Stimulated activated CD8-positive, alpha-beta memory T cell treated with anti-CD3 and anti-CD28 coated beads, Interleukin-12 subunit alpha, Interleukin-12 subunit beta, amount 100 ng/mL, for 24 hours (primary cell): ENCODE results near the gene SLC9A3.
"Not testable (repeated sequence)": the region's sequence is repeated elsewhere in the genome, so short reads cannot be mapped to it uniquely, and the experiment has no call there.

ENCODE experiments used
- DNase-seq: peaks from one replicate; pipeline ENCODE4 v3.0.0-alpha.2; 2020; ENCODE audit errors: extremely low read depth

The SLC9A3 gene

DNA sequence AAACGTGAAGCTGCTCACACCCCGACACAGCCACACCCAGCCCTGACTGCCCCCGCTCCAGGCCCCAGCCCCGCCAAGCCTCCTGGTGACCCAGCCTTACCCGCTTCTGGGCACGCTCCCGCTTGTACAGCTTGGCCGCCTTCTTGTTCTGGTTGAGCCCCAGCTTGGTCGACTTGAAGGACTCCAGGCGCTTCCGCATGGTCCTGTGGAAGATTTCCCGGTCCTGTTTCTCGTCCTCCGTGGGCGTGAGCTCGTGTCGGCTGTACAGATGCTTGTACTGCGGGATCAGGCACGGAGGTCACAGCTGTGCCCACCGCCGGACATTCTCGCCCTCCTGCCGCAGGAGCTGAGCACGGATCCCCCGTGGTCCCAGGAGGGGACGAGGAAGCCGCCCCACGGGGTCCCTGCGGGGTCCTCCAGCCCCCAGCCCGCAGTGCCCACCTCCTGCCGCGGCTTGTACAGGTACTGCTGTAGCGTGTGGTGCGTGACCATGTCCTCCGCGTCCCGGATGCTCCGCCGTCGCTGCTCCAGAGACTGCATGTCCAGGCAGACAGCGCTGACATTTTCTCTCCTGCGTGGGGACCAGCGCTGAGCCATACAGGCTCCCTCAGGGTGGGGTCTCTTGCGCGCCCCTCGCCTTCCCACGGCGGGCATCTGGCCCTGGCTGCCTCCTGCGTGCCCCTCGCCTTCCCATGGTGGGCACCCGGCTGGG lies 48.0 kb downstream of the SLC9A3 start:
- DNase-seq: no peak

DNA sequence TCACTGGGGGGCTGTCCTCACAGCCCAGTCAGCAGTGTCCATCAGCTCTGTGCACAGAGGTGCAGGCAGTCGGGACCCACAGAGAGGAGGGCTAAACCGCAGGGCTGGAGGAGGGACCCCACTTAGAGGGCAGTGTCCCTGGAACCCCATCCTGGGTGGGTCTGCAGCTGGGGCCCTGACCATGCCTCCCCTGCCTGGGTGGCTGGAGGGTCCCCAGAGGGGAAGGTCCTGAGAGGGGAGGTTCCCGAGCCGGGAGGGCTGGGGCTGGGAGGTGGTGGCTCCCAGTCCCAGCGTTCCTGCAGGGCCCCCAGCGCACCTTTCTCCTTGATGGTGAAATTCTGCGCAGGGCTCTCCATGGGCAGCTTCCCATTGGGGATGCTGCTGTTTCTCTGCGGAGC lies 48.5 kb downstream of the SLC9A3 start:
- no peak for DNase-seq

DNA sequence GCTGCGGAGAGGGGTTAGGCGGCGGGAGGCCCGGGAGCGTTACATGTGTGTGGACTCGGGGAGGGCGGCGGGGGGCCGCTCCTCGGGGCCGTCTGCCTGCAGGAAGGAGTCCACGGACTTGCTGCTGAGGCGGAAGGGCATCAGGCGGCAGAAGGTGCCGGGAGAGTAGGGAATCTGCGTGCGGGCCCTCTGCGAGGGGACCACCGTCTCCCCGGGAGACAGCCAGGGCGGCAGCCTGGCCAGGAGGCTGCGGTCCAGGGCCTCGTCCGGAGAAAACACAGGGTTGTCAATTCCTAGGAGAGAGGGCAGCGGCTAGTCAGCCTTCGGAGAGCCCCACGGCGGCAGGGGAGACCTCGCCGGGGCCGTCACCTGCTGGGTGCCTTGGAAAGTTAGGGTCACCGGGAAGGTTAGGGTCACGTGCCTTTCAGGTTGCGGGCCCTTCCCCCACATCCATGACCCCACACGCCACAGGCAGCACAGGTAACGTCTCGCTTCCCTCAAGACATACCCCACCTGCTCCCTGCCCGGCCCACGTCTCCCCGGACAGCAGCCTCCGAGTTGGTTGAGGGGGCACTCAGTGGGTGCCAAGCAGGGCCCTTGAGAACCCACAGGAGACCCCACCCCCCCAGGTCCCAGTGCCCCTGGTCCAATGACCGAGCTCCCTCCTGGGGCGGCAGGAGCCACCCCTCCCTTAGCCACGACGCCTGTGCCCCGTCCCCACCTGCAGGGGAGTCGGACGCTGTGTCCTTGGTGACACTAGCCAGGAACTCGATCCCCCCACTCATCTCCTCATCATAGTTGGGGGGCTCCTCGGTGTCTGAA lies 49.2 kb downstream of the SLC9A3 start:
- DNase-seq: no peak

DNA sequence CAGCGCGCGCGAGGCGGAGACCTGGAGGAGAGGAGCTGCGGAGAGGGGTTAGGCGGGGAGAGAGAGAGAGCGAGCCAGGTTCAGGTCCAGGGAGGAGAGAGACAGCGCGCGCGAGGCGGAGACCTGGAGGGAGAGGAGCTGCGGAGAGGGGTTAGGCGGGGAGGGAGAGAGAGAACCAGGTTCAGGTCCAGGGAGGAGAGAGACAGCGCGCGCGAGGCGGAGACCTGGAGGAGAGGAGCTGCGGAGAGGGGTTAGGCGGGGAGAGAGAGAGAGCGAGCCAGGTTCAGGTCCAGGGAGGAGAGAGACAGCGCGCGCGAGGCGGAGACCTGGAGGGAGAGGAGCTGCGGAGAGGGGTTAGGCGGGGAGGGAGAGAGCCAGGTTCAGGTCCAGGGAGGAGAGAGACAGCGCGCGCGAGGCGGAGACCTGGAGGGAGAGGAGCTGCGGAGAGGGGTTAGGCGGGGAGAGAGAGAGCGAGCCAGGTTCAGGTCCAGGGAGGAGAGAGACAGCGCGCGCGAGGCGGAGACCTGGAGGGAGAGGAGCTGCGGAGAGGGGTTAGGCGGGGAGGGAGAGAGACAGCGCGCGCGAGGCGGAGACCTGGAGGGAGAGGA lies 49.9 kb downstream of the SLC9A3 start:
- DNase-seq: not testable (repeated sequence)

DNA sequence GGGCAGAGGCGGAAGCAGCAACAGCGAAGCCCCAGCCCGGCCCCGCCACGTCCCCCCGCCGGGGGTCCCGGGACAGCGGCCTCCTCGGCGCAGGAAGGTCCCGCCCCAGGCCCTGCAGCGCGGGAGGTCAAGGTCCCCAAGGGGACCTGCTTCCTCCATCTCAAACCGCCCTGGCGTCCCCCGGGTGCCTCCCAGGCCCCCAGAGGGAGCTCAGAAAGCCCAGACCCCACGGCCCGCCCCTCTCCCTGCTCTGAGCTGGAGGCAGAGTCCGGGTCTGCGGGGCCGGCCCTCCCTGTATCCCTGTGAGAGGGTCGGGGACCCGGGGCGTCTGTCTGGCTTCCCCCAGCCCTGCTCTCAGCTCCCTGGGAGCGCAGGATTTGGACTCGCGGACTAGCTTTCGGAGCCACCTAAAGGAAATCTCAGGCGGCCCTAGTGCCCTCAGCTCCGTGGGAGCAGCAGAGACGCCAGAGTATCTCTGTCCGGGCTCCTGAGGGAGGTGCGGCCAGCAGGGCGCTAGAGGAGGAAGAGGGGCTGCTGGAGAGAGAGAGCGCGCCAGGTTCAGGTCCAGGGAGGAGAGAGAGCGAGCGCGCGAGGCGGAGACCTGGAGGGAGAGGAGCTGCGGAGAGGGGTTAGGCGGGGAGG lies 50.6 kb downstream of the SLC9A3 start:
- no peak for DNase-seq

DNA sequence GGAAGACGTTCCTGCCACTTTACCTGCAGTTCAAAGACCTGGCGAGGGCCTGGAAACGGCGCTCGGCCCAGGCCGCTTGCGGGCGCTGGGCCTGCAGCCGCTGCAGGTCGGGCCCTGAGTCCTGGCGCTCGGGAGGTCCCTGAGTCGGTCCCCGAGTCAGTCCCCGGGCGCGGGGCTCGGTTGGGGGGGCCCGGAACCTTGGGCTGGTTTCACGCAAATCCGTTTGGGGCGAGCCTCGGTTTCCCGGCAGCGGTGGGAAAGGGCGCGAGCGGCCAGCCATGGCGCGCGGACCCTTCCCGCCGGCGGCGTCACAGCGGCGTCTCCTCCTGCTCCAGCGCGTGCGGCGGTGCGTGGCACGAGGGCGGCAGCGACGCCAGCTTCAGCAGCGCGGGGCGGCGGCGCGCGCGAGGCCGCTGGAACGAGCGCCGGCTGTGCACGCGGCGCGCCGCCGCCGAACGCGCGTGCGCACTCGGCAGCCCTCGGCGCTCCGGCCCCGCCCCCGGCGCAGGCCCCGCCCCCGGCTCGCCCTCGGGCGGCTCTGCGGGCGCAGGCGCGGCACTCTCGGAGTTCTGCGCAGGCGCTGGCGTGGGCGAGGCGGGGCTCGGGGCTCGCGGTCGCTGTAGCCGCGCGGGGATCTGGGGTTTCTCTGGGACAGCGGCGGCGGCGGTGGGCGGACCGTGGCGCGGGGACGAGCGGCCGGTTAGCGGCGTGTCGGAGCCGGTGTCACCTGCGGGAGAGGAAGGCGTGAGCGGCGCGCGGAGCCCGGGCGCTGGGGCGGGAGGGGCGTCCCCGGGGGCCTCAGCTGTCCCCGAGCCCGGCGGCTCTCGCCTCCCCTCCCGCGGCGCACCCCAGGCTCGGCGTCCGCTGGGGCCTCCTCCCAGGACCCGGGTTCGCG lies 51.3 kb downstream of the SLC9A3 start:
- peak; percentile 68 for DNase-seq

DNA sequence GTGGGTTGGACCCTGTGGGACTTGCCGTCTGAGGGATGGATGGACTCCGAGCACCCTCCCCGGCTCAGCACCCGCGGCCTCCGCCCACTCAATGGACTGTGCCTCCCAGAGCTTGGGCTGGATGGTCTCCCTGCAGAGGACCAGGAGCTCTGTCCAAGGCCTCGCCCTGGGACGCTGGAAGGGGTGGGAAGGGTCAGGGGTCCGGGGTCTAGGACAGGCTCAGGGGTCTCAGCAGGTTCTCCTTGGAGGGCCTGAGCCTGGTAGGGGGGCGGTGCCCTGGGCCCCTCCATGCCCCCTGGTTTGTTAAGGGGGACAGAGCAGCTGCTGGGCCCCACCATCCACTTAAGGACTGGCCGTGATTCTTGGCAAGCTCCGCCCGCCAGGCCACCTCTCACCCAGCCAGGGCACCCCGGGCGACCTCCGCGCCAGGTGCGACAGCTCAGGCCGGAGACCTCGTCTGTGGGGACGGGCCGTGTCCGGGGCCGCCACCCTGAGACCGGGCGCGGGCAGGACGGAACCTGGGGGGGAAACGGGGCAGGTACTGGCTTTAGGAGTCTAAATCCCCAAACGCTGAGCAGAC lies 52.1 kb downstream of the SLC9A3 start:
- DNase-seq: no peak

DNA sequence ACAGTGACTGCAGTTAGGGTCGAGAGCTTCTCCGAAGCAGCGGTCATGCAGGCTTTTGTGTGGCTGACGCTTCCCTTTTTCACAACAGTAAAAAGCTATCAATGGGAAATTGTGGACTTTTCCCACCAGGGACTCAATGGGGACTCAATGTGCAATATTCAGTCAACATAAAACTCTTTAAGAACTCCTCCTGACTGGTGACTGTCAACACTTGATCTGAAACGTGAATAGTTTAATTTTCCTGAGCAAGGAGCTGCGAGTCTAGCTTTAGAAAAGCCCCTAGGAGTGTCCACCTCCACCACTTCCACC lies 52.5 kb downstream of the SLC9A3 start:
- DNase-seq: no peak

DNA sequence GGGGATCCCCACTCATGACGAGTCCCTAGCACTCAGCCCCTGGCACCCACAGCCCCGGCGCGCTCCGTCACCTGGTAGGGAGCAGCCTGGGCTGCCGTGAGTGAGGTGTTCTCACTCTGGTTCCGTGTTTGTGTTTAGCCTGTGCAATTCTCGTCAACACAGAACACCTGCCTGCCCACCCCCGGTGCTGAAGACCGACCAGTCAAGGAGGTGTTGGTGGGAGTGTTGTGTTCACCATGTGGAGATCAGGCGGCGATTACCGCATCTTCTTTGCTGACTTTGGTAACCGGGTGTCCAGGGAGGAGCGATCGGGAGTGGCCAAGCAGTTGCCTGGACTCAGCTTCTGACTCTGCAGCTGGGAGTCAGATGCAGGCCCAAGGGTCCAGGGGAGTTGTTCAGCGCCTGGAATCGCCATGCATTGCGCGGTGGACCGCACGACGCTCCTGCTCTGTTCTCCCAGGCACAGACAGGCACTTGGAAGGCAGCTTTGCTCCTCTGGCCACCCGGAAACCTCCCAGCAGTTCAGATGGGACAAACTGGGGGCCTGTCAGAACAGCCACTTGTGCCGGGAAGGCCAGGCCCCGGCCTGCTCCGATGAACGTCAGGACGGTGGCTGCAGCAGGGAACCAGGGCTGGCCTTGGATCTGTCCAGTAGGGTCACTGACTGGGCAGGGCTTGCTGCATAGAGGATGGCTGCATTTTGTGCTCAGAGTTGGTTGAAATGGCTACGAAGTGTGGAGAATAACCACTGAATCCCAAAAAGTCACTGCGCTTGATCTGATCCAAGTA lies 53.1 kb downstream of the SLC9A3 start:
- no peak for DNase-seq

DNA sequence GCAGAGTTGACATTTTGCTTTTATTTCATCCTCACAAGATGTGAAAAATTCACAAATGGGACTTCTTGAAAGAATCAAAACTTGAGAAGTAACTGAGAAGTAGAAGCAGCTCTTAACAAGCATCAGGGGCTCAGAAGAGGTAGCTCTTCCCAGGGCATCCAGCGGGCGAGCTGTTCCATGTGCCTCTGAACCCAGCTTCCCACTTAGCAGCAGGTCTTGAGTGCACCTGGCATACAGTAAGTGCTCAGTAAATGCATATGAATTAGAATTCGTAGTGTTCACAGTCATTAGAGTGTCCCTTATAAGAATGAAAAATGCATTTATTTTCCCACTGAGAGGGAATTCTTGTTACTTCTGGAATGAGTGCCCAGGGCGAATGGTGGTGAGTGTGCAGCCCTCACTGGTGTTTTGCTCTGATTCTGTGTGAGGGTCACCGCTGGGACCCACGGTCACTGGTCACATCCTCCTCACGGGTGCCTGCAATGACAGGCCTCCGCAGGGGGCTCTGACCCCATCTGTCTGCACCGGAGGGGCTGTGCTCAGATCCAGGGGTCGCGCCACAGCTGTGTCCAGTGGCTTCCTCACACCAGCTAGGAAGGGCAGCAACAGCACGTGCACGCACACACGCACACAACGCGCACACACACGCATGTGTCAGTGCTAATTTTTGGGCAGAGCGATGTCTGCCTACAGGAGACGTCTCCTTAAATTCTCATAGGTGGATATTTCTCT lies 54.3 kb downstream of the SLC9A3 start:
- no peak for DNase-seq

DNA sequence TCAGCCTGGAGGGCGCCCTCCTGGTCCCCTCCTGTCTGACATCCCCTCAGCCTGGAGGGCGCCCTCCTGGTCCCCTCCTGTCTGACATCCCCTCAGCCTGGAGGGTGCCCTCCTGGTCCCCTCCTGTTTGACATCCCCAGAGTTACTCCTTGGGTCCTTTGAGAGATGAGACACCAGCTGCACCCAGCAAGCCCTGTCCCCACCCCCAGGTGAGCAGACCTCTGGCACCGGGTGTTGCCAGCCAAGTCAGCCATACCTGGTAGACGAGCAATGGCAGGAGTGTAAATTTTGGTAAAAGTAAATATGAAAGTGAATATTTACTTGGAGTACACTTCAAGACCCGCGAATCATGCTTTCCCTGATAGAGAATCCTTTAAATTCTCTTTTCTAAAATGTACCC lies 55.8 kb downstream of the SLC9A3 start:
- no peak for DNase-seq

DNA sequence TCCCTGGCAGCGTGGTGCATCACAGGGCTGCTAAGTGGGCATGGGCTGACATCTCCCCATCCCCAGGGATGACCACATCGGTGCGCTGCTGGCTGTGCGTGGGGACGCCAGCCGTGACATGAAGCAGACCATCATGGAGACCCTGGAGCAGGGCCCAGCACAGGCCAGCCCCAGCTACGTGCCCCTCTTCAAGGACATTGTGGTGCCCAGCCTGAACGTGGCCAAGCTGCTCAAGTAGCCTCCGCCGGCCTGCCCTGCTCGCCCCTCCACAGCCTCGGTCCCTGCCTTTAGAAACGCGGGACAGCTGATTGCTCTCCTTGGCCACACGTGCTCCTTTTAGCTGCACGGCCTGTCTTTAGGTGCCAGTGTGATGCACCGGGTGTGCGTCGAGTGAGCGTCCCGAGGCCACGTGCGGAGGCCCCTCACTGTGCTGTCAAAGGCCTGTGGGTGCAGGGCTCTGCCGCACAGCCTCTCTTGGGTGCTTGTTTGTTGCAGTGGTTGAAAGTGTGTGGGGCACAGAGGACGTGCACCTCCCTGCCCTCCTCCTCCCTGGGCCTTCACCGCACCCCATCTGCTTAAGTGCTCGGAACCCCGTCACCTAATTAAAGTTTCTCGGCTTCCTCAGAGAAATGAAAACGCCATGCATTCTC lies 57.5 kb downstream of the SLC9A3 start:
- DNase-seq: no peak

DNA sequence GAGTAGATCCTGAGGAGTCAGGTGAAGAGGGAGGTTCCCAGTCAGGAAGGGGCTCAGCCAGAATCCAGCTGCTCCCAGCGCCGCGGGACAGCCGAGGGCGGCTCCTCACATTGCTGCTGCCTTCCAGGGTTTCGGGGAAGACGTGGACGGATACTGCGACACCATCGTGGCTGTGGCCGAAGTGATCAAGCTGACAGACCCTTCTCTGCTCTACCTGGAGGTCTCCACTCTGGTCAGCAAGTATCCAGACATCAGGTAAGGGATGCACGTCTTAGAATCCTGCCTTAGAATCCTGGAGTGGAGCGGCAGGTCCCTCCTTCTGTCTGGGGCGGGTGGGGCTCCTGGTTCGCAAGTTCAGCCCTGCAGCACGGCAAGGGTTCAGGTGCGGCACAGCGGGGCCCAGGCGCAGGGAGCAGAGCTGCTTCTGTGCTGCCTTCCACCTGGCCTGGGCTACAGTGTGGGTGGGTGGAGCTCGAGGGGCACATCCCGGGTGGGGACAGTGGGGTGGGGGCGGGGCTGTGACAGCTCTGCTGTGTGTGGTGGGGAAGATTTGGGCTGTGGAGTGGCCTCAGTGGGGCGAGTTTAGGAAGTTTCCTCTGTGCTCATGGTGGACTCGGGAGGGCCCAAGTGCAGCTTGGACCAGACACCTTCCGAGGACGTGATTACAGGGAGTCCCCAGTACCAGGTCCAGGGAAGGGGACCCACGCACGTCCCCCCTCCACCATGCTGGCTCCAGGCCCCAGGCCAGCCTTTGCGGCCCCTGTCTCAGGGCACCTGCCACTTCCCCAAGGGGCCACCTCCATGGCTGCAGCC lies 58.5 kb downstream of the SLC9A3 start:
- DNase-seq: no peak

DNA sequence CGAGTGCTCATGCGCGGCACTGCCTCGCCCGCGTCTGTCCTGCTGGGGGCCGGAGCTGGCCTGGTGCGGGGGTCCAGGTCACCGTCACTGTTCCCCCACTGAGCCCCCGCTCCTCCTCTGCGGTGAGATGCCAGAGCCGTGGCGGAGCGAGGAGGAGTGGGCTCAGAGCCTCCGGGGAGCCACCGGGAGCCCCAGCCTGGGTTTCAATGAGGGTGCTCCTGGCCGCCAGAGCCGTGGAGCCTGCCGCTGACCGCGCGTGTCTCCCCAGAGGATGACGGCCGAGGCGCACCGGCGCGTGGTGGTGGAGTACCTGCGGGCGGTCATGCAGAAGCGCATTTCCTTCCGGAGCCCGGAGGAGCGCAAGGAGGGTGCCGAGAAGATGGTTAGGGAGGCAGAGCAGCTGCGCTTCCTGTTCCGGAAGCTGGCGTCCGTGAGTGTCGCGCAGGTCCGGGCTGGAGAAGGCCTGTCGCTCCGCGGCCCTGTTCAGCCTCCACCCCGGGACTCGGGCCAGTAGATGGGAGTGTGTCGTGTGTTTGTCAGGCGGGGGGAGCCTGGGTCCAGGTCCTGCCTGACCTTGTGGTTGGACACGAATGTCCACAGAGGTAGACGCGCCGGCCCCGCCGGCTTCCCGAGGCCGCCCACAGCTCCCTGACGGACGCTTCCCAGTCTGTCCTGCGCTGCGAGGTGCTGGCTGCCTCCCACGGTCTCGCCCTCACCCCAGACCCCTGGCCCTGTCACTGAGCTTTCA lies 59.2 kb downstream of the SLC9A3 start:
- no peak for DNase-seq

DNA sequence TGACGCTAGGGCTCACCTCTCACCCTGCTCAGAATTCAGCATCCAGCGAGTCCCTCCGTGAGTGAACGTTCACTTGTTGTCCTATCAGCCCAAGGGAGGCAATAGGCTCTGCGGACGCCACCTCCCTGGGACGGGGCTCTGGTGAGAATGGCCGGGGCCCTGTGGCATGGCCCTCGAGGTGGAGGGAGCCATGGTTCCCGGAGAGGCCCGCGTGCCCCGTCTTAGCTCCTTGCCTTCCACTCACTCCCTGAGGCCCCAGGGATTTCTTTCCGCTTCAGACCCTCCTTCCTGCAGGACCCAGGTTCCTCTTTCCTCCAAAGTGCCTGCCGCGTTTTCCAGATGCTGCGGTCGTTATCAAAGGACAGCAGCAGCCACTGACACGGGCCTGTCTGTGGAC lies 59.8 kb downstream of the SLC9A3 start:
- DNase-seq: no peak

DNA sequence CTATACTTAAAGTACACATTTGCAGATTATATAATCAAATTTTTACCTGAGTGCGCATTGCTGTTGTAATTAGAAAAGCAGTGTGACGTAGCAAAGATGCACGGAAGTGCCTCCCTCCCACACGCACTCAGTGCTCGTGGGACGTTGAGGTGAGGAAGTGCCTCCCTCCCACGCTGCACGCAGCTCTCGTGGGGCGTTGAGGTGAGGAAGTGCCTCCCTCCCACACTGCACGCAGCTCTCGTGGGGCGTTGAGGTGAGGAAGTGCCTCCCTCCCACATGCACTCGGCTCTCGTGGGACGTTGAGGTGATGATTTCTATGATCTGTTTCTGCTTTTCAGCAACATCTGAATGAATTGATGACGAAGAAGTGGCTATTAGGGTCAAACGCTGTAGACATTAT lies 60.3 kb downstream of the SLC9A3 start:
- no peak for DNase-seq

DNA sequence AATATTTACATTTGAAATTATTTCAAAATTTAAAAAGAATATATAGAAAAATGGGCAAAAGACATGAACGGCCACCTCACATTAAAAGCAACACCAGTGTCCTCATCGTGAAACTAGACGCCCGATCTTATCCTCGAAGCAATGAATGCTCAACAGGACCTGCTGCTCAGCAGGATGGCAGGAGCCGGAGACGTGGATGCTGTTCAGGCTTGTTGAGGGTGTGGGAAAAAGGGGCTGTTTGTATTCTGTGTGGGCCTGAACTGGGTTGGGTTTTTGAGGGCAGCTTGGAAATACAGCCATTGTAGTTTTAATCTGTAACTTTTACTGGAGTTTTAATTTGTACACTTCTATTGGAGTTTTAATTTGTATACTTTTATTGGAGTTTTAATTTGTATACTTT lies 60.9 kb downstream of the SLC9A3 start:
- DNase-seq: no peak

DNA sequence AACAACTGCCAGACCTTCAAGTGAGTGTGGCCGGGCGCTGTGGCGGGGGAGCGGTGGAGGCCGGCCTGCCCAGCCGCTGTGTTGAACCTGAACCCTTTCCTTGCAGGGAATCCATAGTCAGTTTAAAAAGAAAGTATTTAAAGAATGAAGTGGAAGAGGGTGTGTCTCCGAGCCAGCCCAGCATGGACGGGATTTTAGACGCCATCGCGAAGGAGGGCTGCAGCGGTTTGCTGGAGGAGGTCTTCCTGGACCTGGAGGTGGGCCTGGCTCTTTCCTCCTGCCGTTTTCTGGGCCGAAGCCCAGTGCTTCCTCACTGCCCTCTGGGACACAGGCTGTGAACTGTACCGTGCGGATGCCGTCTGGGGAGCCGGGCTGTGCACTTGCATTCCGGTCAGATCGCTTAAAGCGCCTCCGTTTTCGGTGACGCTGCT lies 62.2 kb downstream of the SLC9A3 start:
- no peak for DNase-seq
